NCI-H2081 (cell line): ENCODE measurements around the gene MARCHF10.
"Not testable (repeated sequence)": the region's sequence is repeated elsewhere in the genome, so short reads cannot be mapped to it uniquely, and the experiment has no call there.

Source experiments
- DNase-seq, 2 experiments: peaks; one replicate each; lab custom pipeline; 2025; lab: John Stamatoyannopoulos, UW

Gene MARCHF10, protein sequence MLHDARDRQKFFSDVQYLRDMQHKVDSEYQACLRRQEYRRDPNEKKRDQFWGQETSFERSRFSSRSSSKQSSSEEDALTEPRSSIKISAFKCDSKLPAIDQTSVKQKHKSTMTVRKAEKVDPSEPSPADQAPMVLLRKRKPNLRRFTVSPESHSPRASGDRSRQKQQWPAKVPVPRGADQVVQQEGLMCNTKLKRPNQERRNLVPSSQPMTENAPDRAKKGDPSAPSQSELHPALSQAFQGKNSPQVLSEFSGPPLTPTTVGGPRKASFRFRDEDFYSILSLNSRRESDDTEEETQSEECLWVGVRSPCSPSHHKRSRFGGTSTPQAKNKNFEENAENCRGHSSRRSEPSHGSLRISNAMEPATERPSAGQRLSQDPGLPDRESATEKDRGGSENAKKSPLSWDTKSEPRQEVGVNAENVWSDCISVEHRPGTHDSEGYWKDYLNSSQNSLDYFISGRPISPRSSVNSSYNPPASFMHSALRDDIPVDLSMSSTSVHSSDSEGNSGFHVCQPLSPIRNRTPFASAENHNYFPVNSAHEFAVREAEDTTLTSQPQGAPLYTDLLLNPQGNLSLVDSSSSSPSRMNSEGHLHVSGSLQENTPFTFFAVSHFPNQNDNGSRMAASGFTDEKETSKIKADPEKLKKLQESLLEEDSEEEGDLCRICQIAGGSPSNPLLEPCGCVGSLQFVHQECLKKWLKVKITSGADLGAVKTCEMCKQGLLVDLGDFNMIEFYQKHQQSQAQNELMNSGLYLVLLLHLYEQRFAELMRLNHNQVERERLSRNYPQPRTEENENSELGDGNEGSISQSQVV

DNA sequence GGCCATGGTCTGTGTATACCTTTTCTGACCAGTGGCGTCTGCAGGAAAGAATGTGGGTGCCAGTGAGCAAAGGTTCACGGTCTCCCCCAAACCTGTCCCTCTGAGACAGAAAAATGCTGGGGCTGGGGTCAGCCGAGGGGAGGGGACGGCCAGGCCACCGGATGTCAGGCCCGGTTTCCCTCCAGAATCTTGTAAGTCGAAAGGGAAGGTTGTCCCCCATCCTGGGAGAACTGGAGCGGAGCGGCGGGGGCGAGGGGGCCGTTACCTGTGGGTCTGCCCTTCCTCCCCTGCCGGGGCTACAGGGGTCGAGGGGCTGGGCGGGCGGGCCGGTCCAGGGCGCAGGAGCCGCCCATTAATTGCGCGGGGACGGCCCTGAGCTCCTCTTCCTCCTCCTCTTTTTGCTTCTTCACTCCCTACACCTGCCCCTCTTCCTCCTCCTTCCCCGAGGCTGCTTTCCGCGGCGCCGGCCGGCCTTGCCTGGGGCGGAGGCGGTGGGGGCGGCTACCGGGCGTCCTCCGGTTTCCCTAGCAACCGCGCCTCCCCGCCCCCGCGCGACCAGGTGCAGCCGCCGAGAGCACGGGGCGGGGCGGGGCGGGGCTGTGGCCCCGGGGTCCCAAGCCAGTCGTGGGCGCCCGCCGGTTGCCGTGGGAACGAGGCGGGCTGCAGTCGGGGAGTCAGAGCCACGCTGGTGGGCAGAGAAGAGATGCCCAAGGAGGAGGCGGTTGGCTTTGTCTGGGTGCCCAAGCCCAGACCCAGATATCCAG is at the start of gene MARCHF10:
Gene MARCHF10 (minus strand): TSS at position 503 of the 764 bp plus-strand sequence. CDS start 6,579 bp downstream, outside the sequence.
- DNase-seq: peak; percentile 84

DNA sequence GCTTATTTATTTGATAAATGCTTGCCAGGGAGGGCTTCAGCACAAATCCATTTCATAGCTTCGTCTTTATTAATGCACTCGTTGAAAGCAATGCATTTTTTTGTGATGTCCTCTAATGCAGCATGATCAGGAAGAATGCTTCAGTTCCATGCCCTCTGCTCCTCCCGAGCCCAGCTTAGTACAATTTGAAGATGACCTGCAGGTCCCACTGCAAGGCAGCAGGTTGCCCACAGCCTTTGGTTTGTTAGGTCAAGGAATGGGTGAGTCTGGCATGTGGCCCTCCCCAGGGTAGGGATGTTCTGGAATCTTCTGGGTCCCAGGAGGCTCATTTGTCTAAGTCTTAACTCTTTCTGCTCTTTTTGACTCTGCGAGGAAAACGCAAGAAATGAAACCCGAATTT is 49.4 kb upstream of the MARCHF10 start:
- DNase-seq: no peak

DNA sequence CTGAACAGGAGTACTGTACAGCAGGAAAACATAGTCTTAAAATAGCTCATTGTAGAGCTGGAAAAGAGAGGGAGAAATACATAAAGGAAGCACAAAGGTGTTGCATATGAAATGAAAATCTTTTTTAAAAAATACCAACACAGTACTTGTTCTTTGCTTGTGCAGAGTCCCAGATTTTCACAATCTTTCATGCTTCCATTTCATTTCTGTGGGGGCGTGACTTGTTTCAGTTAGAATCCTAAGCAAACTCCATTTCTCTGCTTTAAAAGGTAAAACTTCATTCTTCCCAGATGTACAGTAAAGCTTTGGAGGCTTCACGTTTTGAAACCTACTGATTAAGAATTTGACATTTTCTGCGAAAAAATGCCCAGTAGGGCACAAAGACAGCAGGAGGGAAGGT is 48.5 kb upstream of the MARCHF10 start:
- no peak for DNase-seq

DNA sequence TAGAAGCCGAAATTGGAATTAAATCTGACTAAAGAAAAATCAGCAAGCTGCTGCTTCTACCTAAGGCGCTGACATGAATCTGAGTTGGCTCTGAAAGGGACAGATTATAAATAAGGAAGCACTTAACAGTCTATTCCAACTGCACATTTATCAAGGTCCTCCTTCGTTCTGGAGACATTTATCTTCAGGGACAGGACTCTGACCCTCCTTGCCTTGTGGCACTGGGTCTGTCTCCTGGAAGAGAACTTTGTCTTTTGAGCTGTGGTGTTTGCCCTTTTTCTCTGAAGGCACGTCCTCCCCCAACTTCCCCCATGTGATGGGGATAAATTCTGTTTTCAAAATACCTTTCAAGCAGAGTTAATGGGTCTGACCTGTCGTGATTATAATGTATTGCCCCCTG is 47.0 kb upstream of the MARCHF10 start:
- no peak for DNase-seq

DNA sequence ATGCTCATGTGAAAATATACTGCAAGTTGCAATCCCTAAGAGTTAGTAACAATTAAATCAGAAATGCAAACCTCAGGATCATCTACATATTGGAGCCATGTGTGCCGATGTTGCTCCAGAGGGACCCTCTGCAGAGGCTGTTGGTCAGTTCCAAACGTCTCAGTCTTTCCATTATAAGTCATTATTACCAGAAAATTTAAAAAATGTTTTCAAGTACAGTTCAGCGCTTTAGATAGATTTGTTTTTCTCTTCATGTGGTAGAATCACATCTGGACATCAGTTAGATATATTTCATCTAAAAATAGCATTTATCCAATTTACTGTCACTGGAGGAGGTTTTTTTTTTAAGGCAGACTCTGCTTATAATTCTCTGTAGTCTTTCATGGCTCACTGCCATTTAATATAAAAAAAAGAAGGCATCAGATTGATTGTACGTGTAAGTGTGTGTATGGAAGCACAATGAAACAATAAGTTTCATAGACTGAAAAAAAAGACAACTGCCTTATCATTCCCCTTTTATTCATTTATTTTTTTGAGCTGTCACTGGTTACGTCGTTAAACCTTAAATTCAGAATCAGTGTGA is 46.1 kb upstream of the MARCHF10 start:
- no peak for DNase-seq

DNA sequence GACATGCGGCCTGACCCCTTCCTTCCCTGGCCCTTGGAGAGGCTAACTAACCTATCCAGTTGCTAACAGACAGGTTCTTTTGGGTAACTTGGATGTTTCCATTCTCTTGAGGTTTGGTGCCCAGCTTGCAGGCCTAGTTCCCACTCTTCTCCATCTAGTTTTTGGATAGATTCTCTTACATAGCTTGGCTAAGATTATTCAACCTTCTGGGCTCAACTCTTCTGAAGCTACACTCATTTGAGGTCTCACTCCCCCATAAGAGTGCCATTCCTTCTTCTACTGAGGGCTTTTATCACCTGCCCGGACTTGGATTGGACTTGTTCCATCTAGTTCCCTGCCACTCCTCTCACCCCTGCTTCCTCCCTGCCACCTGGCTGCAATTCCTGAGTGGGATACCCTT is 44.1 kb upstream of the MARCHF10 start:
- DNase-seq: no peak

DNA sequence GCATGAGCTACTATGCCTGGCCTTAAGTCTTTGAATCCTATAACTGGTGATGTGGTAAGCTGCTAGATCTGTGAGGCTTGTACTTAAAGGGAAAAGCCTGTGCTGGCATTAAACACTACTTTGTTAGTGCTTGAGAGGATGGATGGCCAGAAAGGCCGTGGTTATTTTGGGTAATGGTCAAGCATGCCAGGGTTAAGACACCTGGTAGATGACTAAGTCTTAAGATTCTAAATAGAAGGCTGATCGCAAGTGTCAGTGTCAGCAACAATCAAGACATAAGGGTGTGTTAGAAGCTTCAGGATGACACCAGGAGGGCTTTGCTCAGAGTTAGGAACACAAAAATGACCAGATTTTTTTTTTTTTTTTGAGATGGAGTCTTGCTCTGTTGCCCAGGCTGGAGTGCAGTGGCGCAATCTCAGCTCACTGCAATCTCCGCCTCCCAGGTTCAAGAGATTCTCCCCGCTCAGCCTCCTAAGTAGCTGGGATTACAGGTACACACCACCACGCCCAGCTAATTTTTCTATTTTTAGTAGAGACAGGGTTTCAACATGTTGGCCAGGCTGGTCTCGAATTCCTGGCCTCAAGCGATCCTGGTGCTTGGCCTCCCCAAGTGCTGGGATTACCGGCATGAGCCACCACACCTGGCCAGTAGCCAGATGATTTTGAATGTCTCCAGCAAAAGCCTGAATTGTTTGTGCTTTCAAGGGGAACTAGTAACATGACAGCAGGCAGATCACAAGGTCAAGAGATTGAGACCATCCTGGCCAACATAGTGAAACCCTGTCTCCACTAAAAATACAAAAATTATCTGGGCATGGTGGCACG is 41.7 kb upstream of the MARCHF10 start:
- DNase-seq: not testable (repeated sequence)

DNA sequence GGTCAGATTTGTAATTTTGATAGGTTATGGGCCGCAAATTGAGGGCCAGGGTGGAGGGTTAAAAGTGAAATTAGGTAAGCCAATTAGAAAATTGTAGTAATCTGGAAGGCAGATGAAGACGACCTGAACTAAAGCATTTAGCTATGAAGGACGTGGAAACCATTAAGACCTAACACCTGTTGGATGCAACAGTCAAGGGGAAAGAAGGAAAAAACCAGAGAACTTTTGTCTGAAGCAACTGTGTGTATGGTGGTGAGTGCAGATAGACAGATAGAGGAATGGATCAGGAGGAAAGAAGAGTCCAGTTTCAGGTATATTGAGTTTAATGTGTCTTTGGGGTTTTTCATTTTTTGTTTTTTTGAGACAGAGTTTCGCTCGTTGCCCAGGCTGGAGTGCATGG is 40.2 kb upstream of the MARCHF10 start:
- no peak for DNase-seq

DNA sequence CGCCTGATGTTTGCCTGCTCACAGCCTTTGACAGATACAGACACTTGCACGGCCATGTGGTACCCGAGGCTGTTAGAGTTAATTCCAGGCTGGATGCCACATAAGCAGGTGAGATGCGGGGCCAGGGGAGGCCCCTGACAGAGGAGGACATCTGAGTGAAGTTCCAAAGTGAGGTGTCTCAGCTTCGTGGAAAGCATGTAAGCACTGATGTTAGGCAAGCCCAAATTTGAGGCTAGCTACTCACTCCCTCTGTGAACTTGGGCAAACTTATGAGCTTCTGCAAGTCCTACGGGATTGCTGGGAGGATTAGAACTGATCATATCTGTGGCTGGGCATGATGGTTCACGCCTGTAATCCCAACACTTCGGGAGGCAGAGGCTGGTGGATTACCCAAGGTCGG is 39.3 kb upstream of the MARCHF10 start:
- DNase-seq: no peak

DNA sequence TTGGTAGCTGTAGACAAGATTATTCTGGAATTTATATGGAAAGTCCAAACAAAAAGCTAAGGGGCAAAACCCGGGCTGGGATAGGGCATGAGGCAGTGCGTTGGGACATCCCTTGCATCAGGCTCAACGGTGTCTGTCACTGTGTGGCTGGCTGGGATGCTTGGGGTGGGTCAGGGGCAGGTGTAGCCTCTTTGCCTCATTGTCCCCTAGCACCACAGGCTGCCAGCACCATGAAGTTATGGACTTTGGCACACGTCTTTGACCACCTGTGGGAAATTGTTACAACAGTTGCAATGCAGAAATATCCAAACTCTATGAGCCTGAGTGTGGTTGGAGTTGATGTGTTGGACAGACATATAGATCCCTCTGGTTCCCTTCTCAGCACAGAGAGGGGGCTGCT is 32.8 kb upstream of the MARCHF10 start:
- no peak for DNase-seq

DNA sequence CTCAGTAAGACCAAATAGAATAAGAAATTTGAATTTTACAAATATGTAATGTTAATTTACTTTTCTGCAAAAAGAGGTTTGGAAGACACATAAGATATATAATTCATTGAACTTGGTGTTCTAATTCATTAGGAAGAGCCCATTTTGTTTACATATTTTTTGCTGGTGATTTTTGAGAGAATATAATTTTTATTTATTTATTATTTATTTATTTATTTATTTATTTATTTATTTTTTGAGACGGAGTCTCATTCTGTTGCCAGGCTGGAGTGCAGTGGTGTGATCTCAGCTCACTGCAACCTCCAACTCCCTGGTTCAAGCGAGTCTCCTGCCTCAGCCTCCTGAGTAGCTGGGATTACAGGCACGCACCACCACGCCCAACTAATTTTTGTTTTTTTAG is 25.7 kb upstream of the MARCHF10 start:
- DNase-seq: not testable (repeated sequence)

DNA sequence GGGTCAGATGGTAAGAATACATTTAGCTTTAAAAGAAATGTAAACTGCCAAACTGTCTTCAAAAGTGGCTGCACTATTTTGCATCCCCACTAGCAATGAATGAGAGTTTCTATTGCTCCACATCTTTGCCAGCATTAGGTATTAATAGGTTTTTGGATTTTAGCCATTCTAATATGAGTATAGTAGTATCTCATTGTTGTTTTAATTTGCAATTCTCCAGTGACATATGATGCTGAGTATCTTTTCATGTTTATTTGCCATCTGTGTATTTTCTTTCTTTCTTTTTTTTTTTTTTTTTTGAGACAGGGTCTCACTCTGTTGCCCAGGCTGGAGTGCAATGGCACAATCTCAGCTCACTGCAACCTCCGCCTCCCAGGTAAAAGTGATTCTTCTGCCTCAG is 24.3 kb upstream of the MARCHF10 start:
- DNase-seq: no peak

DNA sequence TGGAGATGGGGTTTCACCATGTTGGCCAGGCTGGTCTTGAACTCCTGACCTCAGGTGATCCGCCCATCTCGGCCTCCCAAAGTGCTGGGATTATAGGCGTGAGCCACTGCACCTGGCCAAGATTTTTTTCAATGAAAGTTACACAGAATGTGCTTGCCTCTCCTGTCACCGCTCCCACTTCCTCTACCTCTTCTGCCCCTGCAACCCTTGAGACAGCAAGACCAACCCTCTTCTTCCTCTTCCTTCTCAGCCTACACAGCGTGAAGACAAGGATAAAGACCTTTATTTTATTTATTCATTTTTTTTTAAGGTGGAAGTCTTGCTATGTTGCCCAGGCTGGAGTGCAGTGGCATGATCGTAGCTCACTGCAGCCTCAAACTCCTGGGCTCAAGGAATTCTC is 23.0 kb upstream of the MARCHF10 start:
- not testable (repeated sequence) for DNase-seq

DNA sequence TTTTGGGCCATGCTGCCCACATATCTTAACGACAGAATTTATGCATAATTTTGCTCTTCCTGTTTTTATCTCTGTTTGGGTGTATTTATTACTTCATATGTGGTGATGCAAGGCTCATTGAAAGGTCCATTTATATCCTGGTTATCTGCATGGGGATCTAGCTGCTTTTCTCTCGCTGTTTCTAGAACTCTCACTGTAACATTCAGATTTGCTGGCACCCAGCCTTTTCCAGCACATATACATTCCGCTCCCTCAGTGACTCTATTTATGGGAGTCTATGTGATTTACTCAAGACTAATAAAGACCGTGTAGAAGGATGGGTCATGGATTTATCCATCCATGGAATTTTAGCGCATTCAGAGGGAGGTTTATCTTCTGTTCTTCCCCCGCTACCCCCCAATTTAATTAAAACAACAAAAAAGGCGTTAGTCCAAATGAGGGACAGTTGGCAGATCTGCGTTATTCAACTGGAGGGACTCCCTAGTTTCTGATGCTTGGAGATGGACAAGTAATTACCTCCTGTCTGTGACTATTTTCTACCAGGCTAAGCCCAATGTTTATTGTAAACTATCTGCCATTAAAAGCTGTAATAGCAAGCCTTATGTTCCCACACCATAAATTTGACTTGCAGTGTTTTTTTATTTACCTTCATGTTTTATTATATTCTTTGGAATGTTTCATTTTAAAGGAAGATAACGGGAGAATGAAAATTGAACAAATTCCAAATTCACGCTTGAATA is 19.8 kb upstream of the MARCHF10 start:
- no peak for DNase-seq

DNA sequence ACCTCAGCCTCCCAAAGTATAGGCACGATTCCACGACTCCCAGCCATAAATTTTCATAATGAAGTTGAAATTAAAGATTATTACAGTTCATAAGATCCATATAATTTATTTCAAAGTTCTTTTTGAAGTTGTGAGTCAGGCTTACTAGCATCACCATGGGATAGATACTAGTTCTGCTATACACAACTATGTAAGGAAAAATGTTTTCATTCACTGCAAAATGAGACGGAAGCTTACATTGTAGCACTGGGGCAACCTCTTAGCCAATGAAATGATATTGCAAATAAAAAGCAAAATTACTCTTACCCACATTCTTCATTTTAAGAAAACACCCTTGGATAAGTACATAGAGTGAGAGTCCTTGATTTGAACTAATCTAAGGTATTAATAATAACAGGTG is 18.8 kb upstream of the MARCHF10 start:
- no peak for DNase-seq

DNA sequence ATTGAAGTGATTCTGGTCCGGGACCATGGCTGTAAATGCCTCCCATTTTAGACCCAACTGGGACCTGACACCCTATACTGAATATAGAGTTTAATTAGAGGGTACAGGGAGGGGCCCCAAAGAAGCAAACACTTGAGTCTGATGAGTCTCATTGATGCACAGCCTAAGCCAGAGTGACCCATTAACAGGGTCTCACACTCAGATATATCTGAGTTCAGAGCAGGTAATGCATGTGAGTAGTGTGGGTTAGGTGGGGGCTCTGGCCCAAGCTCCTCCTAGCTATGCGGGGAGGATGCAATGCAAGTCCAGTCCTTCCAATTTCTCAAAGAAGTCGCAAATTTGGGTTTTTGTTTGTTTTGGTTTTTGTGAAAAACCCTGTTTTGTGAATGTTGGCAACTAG is 17.1 kb upstream of the MARCHF10 start:
- no peak for DNase-seq

DNA sequence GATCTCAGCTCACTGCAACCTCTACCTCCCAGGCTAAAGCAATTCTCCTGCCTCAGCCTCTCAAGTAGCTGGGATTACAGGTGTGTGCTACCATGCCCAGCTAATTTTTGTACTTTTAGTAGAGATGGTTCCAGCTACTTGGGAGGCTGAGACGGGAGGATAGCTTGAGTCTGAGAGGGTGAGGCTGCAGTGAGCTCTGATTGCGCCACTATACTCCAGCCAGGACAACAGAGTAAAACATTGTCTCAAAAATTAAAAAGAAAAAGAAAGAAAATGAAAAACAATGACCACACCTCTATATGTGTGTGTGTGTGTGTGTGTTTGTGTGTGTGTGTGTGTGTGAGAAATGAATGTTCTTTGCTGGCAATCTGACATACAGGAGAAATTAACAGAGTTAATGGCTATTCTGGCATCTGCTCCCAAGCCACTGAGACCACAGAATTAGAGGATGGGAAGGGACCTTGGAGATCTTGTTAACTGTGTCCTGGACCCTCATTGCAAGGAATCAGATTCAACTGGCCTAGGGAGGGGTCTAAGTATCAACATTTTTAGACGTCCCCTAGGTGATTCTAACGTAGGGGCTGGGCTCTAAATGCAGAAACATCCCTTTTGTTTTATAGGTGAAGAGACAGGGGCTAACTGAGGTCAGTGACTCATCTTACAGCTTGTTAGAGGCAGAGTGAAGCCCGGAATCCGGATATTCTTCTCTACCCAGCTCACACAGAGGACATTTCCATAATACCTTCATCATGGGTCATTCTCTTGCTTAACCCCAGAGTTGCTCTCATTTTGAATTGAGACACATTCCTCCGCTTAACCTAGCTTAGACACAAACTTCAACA is 16.4 kb upstream of the MARCHF10 start:
- DNase-seq: no peak

DNA sequence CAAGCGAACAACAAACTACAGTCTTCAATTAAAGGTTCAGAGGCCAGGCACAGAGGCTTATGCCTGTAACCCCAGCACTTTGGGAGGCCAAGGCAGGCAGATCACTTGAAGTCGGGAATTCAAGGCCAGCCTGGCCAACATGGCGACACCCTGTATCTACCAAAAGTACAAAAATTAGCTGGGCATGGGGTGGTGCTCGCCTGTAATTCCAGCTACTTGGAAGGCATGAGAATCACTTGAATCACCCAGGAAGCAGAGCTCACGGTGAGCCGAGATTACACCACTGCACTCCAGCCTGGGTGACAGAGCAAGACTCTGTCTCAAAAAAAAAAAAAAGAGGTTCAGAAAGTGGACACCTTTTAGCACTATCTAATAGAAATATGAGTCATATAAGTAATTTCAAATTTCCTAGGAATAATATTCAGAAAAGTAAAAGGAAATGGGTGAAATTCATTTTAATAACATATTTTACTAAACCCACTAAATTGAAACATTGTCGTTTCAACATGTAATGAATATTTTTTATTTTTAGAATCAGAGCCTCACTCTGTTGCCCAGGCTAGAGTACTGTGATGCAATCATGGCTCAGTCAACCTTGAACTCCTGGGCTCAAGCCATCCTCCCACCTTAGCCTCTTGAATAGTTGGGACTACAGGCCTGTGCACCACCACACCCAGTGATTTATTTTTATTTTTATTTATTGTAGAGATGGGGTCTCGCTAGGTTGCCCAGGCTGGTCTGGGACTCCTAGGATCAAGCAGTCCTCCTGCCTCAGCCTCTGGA is 15.2 kb upstream of the MARCHF10 start:
- no peak for DNase-seq
